H1 (cell line): ENCODE measurements around the gene ITPKC. TPM values are rescaled to one million over a fixed set of nuclear protein-coding genes. Genes with fewer than 3 reads are reported as not detected.

Source experiments
- CTCF ChIA-PET: fragments of 300-600 bp; sonication (Branson Sonifier 250); formaldehyde crosslinking; loops from one replicate; lab custom pipeline; 2021; ENCODE audit not compliant: partially characterized antibody; lab: Charles Lee
- POLR2A ChIA-PET: fragments of 300-600 bp; sonication (Branson Sonifier 250); formaldehyde crosslinking; loops from one replicate; lab custom pipeline; 2021; ENCODE audit warnings: inconsistent platforms; ENCODE audit not compliant: partially characterized antibody; lab: Charles Lee
- DNase-seq, 2 experiments: peaks; one replicate each; pipeline versions ENCODE4 v3.0.0 to v3.0.0-alpha.2; 2010 to 2022; ENCODE audit warnings: low spot score in 2 of 2, low read depth in 1 of 2, mixed read lengths in 1 of 2
- FAIRE-seq: peaks from 2 replicates; lab custom pipeline; 2011; peaks lifted over from hg19 to GRCh38; lab: Jason Lieb, UNC
- H2AFZ ChIP-seq: 2 replicates; pipeline ENCODE4 v1.8.1; 2012; ENCODE audit warnings: low read length, inconsistent platforms
- H2AK5ac ChIP-seq: 2 replicates; pipeline ENCODE4 v1.6.1; 2013; ENCODE audit warnings: low read depth, low read length
- H2BK120ac ChIP-seq: replicated peaks from 2 replicates; pipeline ENCODE3; 2013; ENCODE audit warnings: low read depth, low read length, inconsistent platforms
- H2BK12ac ChIP-seq: 2 replicates; pipeline ENCODE4 v1.6.1; 2013; ENCODE audit warnings: low read depth, low read length
- H2BK15ac ChIP-seq: 2 replicates; pipeline ENCODE4 v1.6.1; 2013; ENCODE audit warnings: low read length
- H2BK20ac ChIP-seq: 2 replicates; pipeline ENCODE4 v1.6.1; 2013; ENCODE audit warnings: low read length
- H2BK5ac ChIP-seq: 2 replicates; pipeline ENCODE4 v1.6.1; 2013; ENCODE audit warnings: low read depth, low read length
- H3K14ac ChIP-seq: 2 replicates; pipeline ENCODE4 v1.6.1; 2013; ENCODE audit warnings: inconsistent platforms; ENCODE audit not compliant: insufficient read length
- H3K18ac ChIP-seq: 2 replicates; pipeline ENCODE4 v1.6.1; 2013; ENCODE audit warnings: low read length; ENCODE audit errors: extremely low read depth
- H3K23ac ChIP-seq: 2 replicates; pipeline ENCODE4 v1.6.1; 2013; ENCODE audit warnings: inconsistent platforms; ENCODE audit not compliant: insufficient read length
- H3K23me2 ChIP-seq: 2 replicates; pipeline ENCODE4 v1.6.1; 2013; ENCODE audit warnings: low read depth, low read length
- H3K27ac ChIP-seq: 2 replicates; pipeline ENCODE4 v1.6.1; 2011; ENCODE audit warnings: low read depth, low read length, inconsistent platforms
- H3K27me3 ChIP-seq, 4 experiments: replicated peaks in 1 of 4; 1 replicate in 1 of 4; 2 replicates in 3 of 4; pipeline versions ENCODE4 v1.6.1 to v1.8.1; 2011 to 2013; ENCODE audit warnings: low read length in 3 of 4, mild to moderate bottlenecking in 3 of 4, inconsistent platforms in 2 of 4, mixed read lengths in 2 of 4, moderate library complexity in 1 of 4; ENCODE audit not compliant: control insufficient read depth in 3 of 4, insufficient read depth in 3 of 4; ENCODE audit errors: extremely low read depth in 1 of 4
- H3K36me3 ChIP-seq, 4 experiments: 2 replicates each; pipeline versions ENCODE4 v1.6.1 to v1.8.1; 2011 to 2013; ENCODE audit warnings: mild to moderate bottlenecking in 4 of 4, low read length in 3 of 4, moderate library complexity in 2 of 4, control low read depth in 1 of 4, inconsistent platforms in 1 of 4; ENCODE audit not compliant: insufficient read depth in 4 of 4, control insufficient read depth in 2 of 4
- H3K4ac ChIP-seq: replicated peaks from 2 replicates; pipeline ENCODE3; 2013; ENCODE audit warnings: low read length, low read depth, mixed read lengths, inconsistent platforms; ENCODE audit not compliant: insufficient read length
- H3K4me1 ChIP-seq, 4 experiments: replicated peaks in 1 of 4; 1 replicate in 1 of 4; 2 replicates in 3 of 4; pipeline versions ENCODE4 v1.6.1 to v1.8.1; 2011 to 2013; ENCODE audit warnings: low read length in 3 of 4, inconsistent platforms in 2 of 4, mixed read lengths in 1 of 4; ENCODE audit not compliant: insufficient read depth in 4 of 4, control insufficient read depth in 3 of 4
- H3K4me2 ChIP-seq, 2 experiments: 2 replicates each; pipeline versions ENCODE4 v1.6.1 to v1.8.1; 2011 to 2013; ENCODE audit warnings: low read depth in 2 of 2, low read length in 2 of 2, control low read depth in 1 of 2, inconsistent platforms in 1 of 2, mild to moderate bottlenecking in 1 of 2; ENCODE audit not compliant: insufficient read depth in 1 of 2
- H3K4me3 ChIP-seq, 4 experiments: fragments of 200-600, 300-600 bp in 1 of 4; sonication (generic), shearing (Covaris generic), sonication (Bioruptor Twin) in 1 of 4; 2 replicates each; pipeline versions ENCODE4 v1.5.1 to v1.8.1; 2011 to 2016; ENCODE audit warnings: low read length in 4 of 4, low read depth in 3 of 4, control low read depth in 2 of 4, inconsistent platforms in 2 of 4, mild to moderate bottlenecking in 2 of 4, mixed read lengths in 1 of 4, moderate library complexity in 1 of 4; ENCODE audit not compliant: insufficient read depth in 2 of 4; ENCODE audit errors: extremely low read depth in 1 of 4
- H3K56ac ChIP-seq: replicated peaks from 2 replicates; pipeline ENCODE3; 2013; ENCODE audit warnings: low read depth, mild to moderate bottlenecking, mixed read lengths, low read length, inconsistent platforms; ENCODE audit not compliant: insufficient read length
- H3K79me1 ChIP-seq: 2 replicates; pipeline ENCODE4 v1.6.1; 2013; ENCODE audit warnings: low read depth, low read length, control low read depth
- H3K79me2 ChIP-seq, 2 experiments: 2 replicates each; pipeline versions ENCODE4 v1.6.1 to v1.8.1; 2012 to 2013; ENCODE audit warnings: low read length in 2 of 2, mild to moderate bottlenecking in 2 of 2, inconsistent platforms in 1 of 2; ENCODE audit not compliant: insufficient read depth in 2 of 2, control insufficient read depth in 1 of 2
- H3K9ac ChIP-seq, 4 experiments: replicated peaks in 1 of 4; 1 replicate in 1 of 4; 2 replicates in 3 of 4; pipeline versions ENCODE4 v1.6.1 to v1.8.1; 2011 to 2013; ENCODE audit warnings: low read depth in 3 of 4, low read length in 3 of 4, control low read depth in 2 of 4, mild to moderate bottlenecking in 2 of 4, moderate library complexity in 2 of 4, inconsistent platforms in 1 of 4; ENCODE audit errors: extremely low read depth in 1 of 4
- H3K9me3 ChIP-seq, 2 experiments: 2 replicates each; pipeline versions ENCODE4 v1.6.1 to v1.8.1; 2012 to 2013; ENCODE audit warnings: mild to moderate bottlenecking in 2 of 2, moderate library complexity in 2 of 2, control low read depth in 1 of 2, inconsistent platforms in 1 of 2, low read depth in 1 of 2, low read length in 1 of 2, mixed read lengths in 1 of 2; ENCODE audit not compliant: insufficient read depth in 2 of 2
- H4K20me1 ChIP-seq, 2 experiments: replicated peaks in 1 of 2; 2 replicates each; pipeline versions ENCODE3 to v1.8.1; 2011 to 2013; ENCODE audit warnings: inconsistent platforms in 2 of 2, low read length in 2 of 2, mild to moderate bottlenecking in 1 of 2; ENCODE audit not compliant: insufficient read depth in 2 of 2, control insufficient read depth in 1 of 2
- H4K5ac ChIP-seq: 2 replicates; pipeline ENCODE4 v1.6.1; 2013; ENCODE audit warnings: low read length, low read depth, mixed read lengths, inconsistent platforms; ENCODE audit not compliant: insufficient read length
- H4K8ac ChIP-seq: 2 replicates; pipeline ENCODE4 v1.8.0; 2013; ENCODE audit warnings: mild to moderate bottlenecking, moderate library complexity, low read length, inconsistent platforms; ENCODE audit not compliant: insufficient read depth; ENCODE audit errors: extremely low read depth
- H4K91ac ChIP-seq: replicated peaks from 2 replicates; pipeline ENCODE3; 2013; ENCODE audit warnings: low read length, mixed read lengths, inconsistent platforms; ENCODE audit not compliant: insufficient read length
- RXRA ChIP-seq: IDR thresholded peaks from 2 replicates; pipeline ENCODE4 v1.6.1; 2011; ENCODE audit warnings: low read depth, mild to moderate bottlenecking, low read length, moderate library complexity; ENCODE audit not compliant: insufficient read depth
- WGBS, 2 experiments: shearing (Covaris generic) in 1 of 2; methylation state at CpG; one replicate each; pipeline versions ENCODE4 v1.1.6 to v1.1.7; 2013 to 2015; ENCODE audit warnings: low lambda C conversion rate in 2 of 2, mixed read lengths in 2 of 2, inconsistent platforms in 1 of 2, low coverage in 1 of 2, missing lambda C conversion rate in 1 of 2; ENCODE audit not compliant: insufficient replicate concordance in 2 of 2, insufficient coverage in 1 of 2, insufficient read length in 1 of 2; ENCODE audit errors: extremely low coverage in 1 of 2, missing lambda C conversion rate in 1 of 2; 5-methylcytosine and 5-hydroxymethylcytosine counted together
- polyA plus RNA-seq, 7 experiments: library from polyadenylated mRNA; depleted of rRNA in 3 of 7; stranded (reverse) in 5 of 7; unstranded in 2 of 7; fragments of >200 nt in 5 of 7; fragments of 200-250 nt in 2 of 7; gene quantifications; 1 replicate in 5 of 7; 2 replicates in 1 of 7; 4 replicates in 1 of 7; pipeline versions ENCODE4 v1.2.1 to v1.2.3, GENCODE V29; 2011 to 2013; ENCODE audit warnings: missing spikeins in 2 of 7, mixed read lengths in 2 of 7
- total RNA-seq: library from RNA; stranded (reverse); fragmentation: NEBNext Ultra II Directional; extraction: Animal tissue kit (Norgen Biotek cat#: 25700); gene quantifications from 2 replicates; pipeline ENCODE4 v1.2.1, GENCODE V29; 2021

Gene ITPKC
- total and polyA plus RNA-seq, 2 of the 8 experiments (the other 6 are each of a cell fraction or from before 2014, with no cell fraction given), result 5.2 to 8.9 TPM

GRCh38 chr19:40763963-40764362, 47.1 kb downstream of the ITPKC start:
- H3K23me2 ChIP-seq, result no peaks in the 10 kb centered on the region; the same call in 1 of the 2 replicates
- FAIRE-seq, result no peak
- no peak overlapping the region for H2BK120ac ChIP-seq
- no peak overlapping the region for H3K56ac ChIP-seq
- no peak overlapping the region for H2AK5ac ChIP-seq
- H4K91ac ChIP-seq, result no peak overlapping the region
- DNase-seq, result no peak
- 93% methylated on average over 10 of the region's 10 CpGs; no CpG with 5 or more reads in 1 of the 2 experiments for WGBS, 2 experiments
- no peak overlapping the region for H3K18ac ChIP-seq
- H3K79me1 ChIP-seq, result peaks cover 2% of the 10 kb centered on the region; the same call in 1 of the 2 replicates
- no peak overlapping the region for H3K14ac ChIP-seq
- H3K79me2 ChIP-seq, result peaks cover 0 to 2% of the 10 kb centered on the region in 2 experiments; a peak in 2 of 4 replicates
- no peak overlapping the region for H4K8ac ChIP-seq
- H2BK5ac ChIP-seq, result no peak overlapping the region
- peaks cover 14 to 24% of the 10 kb centered on the region in 2 experiments for H4K20me1 ChIP-seq
- no peak overlapping the region for H2AFZ ChIP-seq
- no peaks in the 10 kb centered on the region for H3K9me3 ChIP-seq
- H3K27ac ChIP-seq, result no peak overlapping the region
- ChIA-PET POLR2A (interaction anchor here (0.7 to 17.9 kb wide), 7 partner anchors 8 to 44 kb away, joined by 3 to 399 read pairs (median 5); partner anchors contain the start of genes ACTMAP, RAB4B and SNRPA), CTCF (interaction anchor here (1.0 to 1.4 kb wide), 3 partner anchors 9 to 28 kb away, joined by 4 to 6 read pairs (median 4); no protein-coding TSS in a partner anchor)
- no peaks in the 10 kb centered on the region for H3K27me3 ChIP-seq
- no peak overlapping the region for H3K23ac ChIP-seq
- H3K9ac ChIP-seq, result no peak overlapping the region
- TF ChIP-seq RXRA, result no peak
- no peak overlapping the region for H2BK15ac ChIP-seq
- H3K4me1 ChIP-seq, result no peaks in the 10 kb centered on the region
- H3K4me2 ChIP-seq, result no peak overlapping the region
- H2BK12ac ChIP-seq, result no peak overlapping the region
- no peak overlapping the region for H3K4ac ChIP-seq
- no peak overlapping the region for H2BK20ac ChIP-seq
- H3K36me3 ChIP-seq, result peaks cover 53 to 77% (median 64%) of the 10 kb centered on the region in 4 experiments
- no peak overlapping the region for H3K4me3 ChIP-seq
- H4K5ac ChIP-seq, result no peak overlapping the region
